AG04450 (cell line): Measurements from ENCODE around the gene GH2. TPM values are rescaled to one million over a fixed set of nuclear protein-coding genes. Genes with fewer than 3 reads are reported as not detected.
"Not testable (repeated sequence)": the region's sequence is repeated elsewhere in the genome, so short reads cannot be mapped to it uniquely, and the experiment has no call there.

ENCODE experiments used
- CTCF ChIA-PET: fragments of 300-600, 350-600 bp; formaldehyde crosslinking; extraction: SDS; loops from one replicate; lab custom pipeline; 2022; ENCODE audit warnings: antibody characterized with exemption, inconsistent platforms; lab: Charles Lee
- POLR2A ChIA-PET: fragments of 350-600 bp; formaldehyde crosslinking; extraction: SDS; loops from one replicate; lab custom pipeline; 2021; ENCODE audit warnings: antibody characterized with exemption, inconsistent platforms; lab: Yijun Ruan, JAX
- DNase-seq: peaks from one replicate; pipeline ENCODE4 v3.0.0-alpha.2; 2011; ENCODE audit warnings: low read depth, low spot score
- H3K27ac ChIP-seq: one replicate; pipeline ENCODE4 v1.5.1; 2012; ENCODE audit warnings: low read depth, low read length, control low read depth
- H3K27me3 ChIP-seq: one replicate; pipeline ENCODE4 v1.6.0; 2012; ENCODE audit warnings: low read length; ENCODE audit not compliant: control insufficient read depth, insufficient read depth
- H3K4me3 ChIP-seq: 2 replicates; pipeline ENCODE4 v1.5.1; 2011; ENCODE audit warnings: mild to moderate bottlenecking, low read depth, low read length, control low read depth
- H3K9me3 ChIP-seq: 2 replicates; pipeline ENCODE4 v1.5.1; 2012; ENCODE audit warnings: low read length; ENCODE audit not compliant: control insufficient read depth, insufficient read depth
- polyA plus RNA-seq: library from polyadenylated mRNA; depleted of rRNA; stranded (reverse); fragments of >200 nt; gene quantifications from 2 replicates; pipeline ENCODE4 v1.2.3, GENCODE V29; 2011
- TF ChIP-seq, protein P1 (sequence below): IDR thresholded peaks from 2 replicates; pipeline ENCODE4 v1.5.1; 2011; ENCODE audit warnings: low read depth, low read length, control low read depth, inconsistent platforms

Gene GH2
- polyA plus RNA-seq, 1 experiment = not detected

GRCh38 chr17:63910096-63910495, 28.4 kb upstream of the GH2 start:
- H3K9me3 ChIP-seq = no peaks in the 10 kb centered on the region
- ChIA-PET POLR2A (no interaction called here), CTCF (interaction anchor here (2.7 kb wide), 1 partner anchor 115 kb away, joined by 19 read pairs; no protein-coding TSS in a partner anchor)
- H3K27ac ChIP-seq = no peak overlapping the region
- H3K4me3 ChIP-seq = no peak overlapping the region
- no peak for DNase-seq
- TF ChIP-seq, protein P1, sequence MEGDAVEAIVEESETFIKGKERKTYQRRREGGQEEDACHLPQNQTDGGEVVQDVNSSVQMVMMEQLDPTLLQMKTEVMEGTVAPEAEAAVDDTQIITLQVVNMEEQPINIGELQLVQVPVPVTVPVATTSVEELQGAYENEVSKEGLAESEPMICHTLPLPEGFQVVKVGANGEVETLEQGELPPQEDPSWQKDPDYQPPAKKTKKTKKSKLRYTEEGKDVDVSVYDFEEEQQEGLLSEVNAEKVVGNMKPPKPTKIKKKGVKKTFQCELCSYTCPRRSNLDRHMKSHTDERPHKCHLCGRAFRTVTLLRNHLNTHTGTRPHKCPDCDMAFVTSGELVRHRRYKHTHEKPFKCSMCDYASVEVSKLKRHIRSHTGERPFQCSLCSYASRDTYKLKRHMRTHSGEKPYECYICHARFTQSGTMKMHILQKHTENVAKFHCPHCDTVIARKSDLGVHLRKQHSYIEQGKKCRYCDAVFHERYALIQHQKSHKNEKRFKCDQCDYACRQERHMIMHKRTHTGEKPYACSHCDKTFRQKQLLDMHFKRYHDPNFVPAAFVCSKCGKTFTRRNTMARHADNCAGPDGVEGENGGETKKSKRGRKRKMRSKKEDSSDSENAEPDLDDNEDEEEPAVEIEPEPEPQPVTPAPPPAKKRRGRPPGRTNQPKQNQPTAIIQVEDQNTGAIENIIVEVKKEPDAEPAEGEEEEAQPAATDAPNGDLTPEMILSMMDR = no peak
- H3K27me3 ChIP-seq = peaks cover 29% of the 10 kb centered on the region

- H3K4me3 ChIP-seq, CTCF ChIA-PET, DNase-seq, H3K27ac ChIP-seq, H3K9me3 ChIP-seq, POLR2A ChIA-PET: not testable (repeated sequence)
- peaks cover 29% of the 10 kb centered on the region for H3K27me3 ChIP-seq
These were observed 27.8 kb upstream of the GH2 start for GRCh38 chr17:63909586-63909985.

GRCh38 chr17:63907161-63907778, 25.5 kb upstream of the GH2 start:
- DNase-seq, H3K9me3 ChIP-seq, H3K4me3 ChIP-seq, H3K27ac ChIP-seq, POLR2A ChIA-PET: not testable (repeated sequence)
- peaks cover 22% of the 10 kb centered on the region for H3K27me3 ChIP-seq
- CTCF ChIA-PET = interaction anchor here (1.2 to 1.8 kb wide), 3 partner anchors 11 to 226 kb away, joined by 4 to 6 read pairs (median 4); partner anchors contain the start of gene GH1
- TF ChIP-seq, protein P1 = peak; percentile 38

DNA sequence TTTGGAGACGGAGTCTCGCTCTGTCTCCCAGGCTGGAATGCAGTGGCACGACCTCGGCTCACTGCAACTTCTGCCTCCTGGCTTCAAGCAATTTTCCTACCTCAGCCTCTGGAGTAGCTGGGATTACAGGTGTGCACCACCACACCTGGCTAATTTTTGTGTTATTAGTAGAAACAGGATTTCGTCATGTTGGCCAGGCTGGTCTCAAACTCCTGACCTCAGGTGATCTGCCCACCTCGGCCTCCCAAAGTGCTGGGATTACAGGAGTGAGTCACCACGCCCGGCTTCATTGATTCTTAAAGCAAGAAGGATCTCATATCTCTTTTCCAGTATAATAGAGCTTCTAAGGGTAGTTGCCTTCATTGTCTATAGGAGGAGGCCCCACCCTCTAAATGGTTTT, 23.1 kb upstream of the GH2 start:
- DNase-seq, H3K9me3 ChIP-seq, POLR2A ChIA-PET, H3K27ac ChIP-seq, H3K4me3 ChIP-seq: not testable (repeated sequence)
- CTCF ChIA-PET = interaction anchor here (0.6 to 2.2 kb wide), 10 partner anchors 16 to 513 kb away, joined by 3 to 16 read pairs (median 4); no protein-coding TSS in a partner anchor
- H3K27me3 ChIP-seq = peaks cover 22% of the 10 kb centered on the region

DNA sequence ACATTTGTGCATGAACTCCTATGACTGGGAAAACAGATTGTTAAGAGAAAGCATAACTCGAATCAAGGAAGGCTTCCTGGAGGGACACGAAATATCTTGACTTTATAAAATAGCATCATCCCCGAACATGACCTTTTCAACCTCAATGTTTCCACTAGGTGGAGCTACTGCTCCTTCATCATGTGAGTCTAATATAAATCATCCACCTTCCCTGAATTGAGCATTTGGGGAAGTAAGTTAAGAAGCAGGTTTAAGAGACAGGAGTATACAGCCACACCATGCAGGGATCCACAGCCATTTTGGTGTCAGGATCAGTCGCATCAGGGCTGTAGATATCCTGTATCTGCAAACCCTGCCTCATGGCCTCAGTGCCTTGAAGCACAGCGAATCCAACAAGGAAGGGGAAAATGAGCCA, 22.1 kb upstream of the GH2 start:
- H3K4me3 ChIP-seq, H3K9me3 ChIP-seq, DNase-seq, H3K27ac ChIP-seq, POLR2A ChIA-PET: not testable (repeated sequence)
- TF ChIP-seq, protein P1 = peak; percentile 21
- CTCF ChIA-PET = interaction anchor here (0.6 to 2.2 kb wide), 7 partner anchors 9 to 514 kb away, joined by 3 to 16 read pairs (median 4); partner anchors contain the start of gene GH1
- peaks cover 21% of the 10 kb centered on the region for H3K27me3 ChIP-seq

DNA sequence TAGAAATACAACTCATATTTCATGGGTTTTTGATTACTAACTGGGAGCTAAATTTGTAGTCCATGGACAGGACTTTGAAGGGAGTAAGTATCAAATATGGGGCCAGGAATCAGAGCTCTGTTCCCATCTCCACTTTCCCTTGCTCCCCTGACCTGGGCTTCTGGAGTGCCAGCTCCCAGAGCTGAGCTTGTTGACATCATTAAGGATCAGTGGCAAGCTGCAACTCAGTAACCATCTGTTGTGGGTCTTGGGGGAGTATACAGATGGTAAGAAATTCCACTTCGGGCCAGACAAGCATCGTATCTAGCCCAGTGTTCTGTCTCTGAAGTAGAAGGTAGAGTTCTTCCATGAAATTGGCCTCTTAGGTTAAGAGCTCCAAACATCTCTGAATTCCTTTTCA, 20.2 kb upstream of the GH2 start:
- H3K4me3 ChIP-seq, H3K9me3 ChIP-seq, POLR2A ChIA-PET, DNase-seq, H3K27ac ChIP-seq: not testable (repeated sequence)
- peaks cover 12% of the 10 kb centered on the region for H3K27me3 ChIP-seq
- CTCF ChIA-PET = interaction anchor here (0.6 to 1.6 kb wide), 6 partner anchors 14 to 232 kb away, joined by 4 to 8 read pairs (median 6); no protein-coding TSS in a partner anchor

DNA sequence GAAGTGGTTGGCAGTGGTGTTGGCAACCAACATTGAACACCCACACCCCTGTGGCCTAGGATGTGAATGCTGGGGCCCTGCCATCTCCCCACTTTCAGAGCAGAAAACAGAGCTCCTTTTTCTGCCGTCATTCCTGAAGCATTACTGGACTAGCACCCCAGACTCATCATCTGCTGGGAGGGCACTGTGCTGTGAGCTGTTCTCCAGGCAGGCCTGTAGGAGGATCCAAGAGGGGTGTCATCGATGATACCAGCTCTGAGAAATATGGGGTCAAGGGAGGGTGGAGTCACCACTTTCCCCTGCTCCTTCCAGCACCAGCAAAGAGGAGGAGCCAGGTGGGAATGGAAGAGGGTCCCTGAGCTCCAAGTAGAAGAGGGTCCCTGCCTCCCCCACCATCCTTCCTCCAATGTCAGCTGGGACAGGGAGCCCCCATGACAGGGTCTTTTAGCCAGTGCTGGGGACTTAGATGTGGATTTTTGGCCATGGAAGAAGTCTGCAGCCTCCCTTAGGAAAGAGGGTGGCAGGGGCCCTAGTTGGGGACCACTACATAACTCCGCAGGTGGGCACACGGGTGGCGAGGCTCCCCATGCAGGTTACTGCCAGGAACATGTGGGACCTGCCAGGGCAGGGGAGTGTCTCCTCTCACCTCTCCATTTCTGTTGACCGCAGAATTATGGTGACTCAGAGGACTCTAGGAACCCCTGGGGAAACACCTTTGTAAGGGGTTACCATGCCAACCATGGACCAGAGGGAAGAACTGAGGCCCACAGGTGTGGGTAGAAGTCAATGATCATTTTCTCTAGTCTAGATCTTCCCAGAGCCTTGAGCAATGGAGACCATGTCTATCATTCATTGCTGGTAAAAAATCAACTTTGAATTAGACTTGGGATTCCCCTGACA, 17.4 kb upstream of the GH2 start:
- CTCF ChIA-PET, H3K27ac ChIP-seq, H3K27me3 ChIP-seq, DNase-seq, POLR2A ChIA-PET, H3K9me3 ChIP-seq, H3K4me3 ChIP-seq: not testable (repeated sequence)

DNA sequence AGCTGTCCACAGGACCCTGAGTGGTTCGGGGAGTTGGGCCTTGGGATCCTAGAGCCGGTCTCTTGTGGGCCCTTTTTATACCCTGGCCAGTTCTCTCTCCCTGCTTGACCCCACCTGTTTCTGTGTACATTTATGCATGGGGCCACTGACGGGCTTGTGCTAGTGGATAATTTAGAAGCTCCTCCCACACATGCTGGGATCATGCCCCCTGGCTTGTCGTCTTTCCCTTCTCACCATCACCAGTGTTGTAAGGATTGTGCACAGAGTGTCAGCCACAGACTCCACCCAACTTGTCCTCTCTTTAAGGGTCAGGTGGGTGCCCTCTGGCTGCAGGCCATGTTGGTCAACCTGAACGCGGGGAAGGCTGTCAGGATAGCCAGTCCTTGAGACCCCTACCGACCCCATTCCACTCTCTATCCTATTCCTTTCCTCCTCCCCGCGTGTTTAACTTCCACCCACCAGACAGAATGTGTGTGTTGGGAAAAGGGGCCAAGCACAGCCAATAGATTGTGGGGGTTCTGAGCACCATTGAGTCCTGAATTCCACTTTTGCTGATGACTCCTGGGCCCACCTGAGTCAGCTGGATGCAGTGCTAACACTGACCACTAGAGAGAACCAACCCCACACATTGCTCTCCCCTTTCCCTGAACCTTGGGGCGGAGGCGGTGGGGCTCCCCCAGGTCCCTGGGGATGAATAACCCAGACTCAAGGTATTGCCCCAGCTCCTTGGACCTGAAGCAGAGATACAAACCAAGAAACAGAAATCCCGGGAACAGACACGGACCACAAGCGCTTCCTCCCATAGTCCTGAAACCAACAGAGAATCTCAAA, 15.0 kb upstream of the GH2 start, which contains the start of gene CSH1:
Gene CSH1, minus strand, starts transcription at position 51 of the 831 bp plus-strand sequence. CDS start 63 bp downstream, outside the sequence.
- H3K4me3 ChIP-seq, POLR2A ChIA-PET, H3K27ac ChIP-seq, H3K9me3 ChIP-seq, CTCF ChIA-PET, DNase-seq: not testable (repeated sequence)
- peaks cover 12% of the 10 kb centered on the region for H3K27me3 ChIP-seq
